Femur (tissue), 1 donor: ENCODE results near the gene PDXP.
"Not testable (repeated sequence)": the region's sequence is repeated elsewhere in the genome, so short reads cannot be mapped to it uniquely, and the experiment has no call there.

Source experiments
- DNase-seq: peaks from one replicate; pipeline ENCODE4 v3.0.0-alpha.2; 2017

Gene PDXP

GRCh38 chr22:37675930-37676735, 17.6 kb downstream of the PDXP start:
- peak; percentile 79 for DNase-seq

- DNase-seq: peak; percentile 94
Measured at GRCh38 chr22:37676736-37677492, 18.4 kb downstream of the PDXP start.

- no peak for DNase-seq
Measured at GRCh38 chr22:37677493-37677974, 19.0 kb downstream of the PDXP start.

- DNase-seq: no peak
Measured at GRCh38 chr22:37678372-37678771, 19.8 kb downstream of the PDXP start.

GRCh38 chr22:37679670-37680069, 21.1 kb downstream of the PDXP start:
- DNase-seq: no peak

- no peak for DNase-seq
Measured at GRCh38 chr22:37680191-37680851, 21.8 kb downstream of the PDXP start.

GRCh38 chr22:37681001-37681424, 22.5 kb downstream of the PDXP start:
- no peak for DNase-seq

- DNase-seq: peak; percentile 82
Measured at GRCh38 chr22:37681556-37682049, 23.1 kb downstream of the PDXP start.

- DNase-seq: no peak
Measured at GRCh38 chr22:37684803-37685615, 26.5 kb downstream of the PDXP start.

- DNase-seq: peak; percentile 91
Measured at GRCh38 chr22:37686002-37686982, 27.8 kb downstream of the PDXP start, which contains the start of gene NOL12. Gene NOL12 (plus strand): TSS chr22:37686343. CDS start chr22:37686393, 50 bp downstream.

- DNase-seq: no peak
Measured at GRCh38 chr22:37690407-37690806, 31.9 kb downstream of the PDXP start.

GRCh38 chr22:37690901-37691504, 32.5 kb downstream of the PDXP start:
- no peak for DNase-seq

GRCh38 chr22:37692627-37693285, 34.2 kb downstream of the PDXP start:
- no peak for DNase-seq

GRCh38 chr22:37694131-37694530, 35.6 kb downstream of the PDXP start:
- not testable (repeated sequence) for DNase-seq

- DNase-seq: not testable (repeated sequence)
Measured at GRCh38 chr22:37696260-37696656, 37.7 kb downstream of the PDXP start.

- DNase-seq: peak; percentile 96
Measured at GRCh38 chr22:37696657-37697537, 38.4 kb downstream of the PDXP start, which contains the start of gene TRIOBP. Gene TRIOBP (plus strand): TSS chr22:37697048. CDS start chr22:37701366, 4,318 bp downstream.

GRCh38 chr22:37697538-37697835, 39.0 kb downstream of the PDXP start:
- DNase-seq: no peak

- DNase-seq: no peak
Measured at GRCh38 chr22:37701141-37701786, 42.7 kb downstream of the PDXP start.
